A673 (cell line): ENCODE results near the gene SNX24. TPM values are rescaled to one million over a fixed set of nuclear protein-coding genes. Genes with fewer than 3 reads are reported as not detected.

Experiments
- BruUV-seq: library from RNA; stranded (reverse); fragments of 400-500 nt; replicated peaks from 2 replicates; lab custom pipeline; 2021; lab: Mats Ljungman, UMichigan
- CTCF ChIA-PET: fragments of 300-600 bp; sonication (Branson Sonifier 250); formaldehyde crosslinking; loops from one replicate; lab custom pipeline; 2022; ENCODE audit warnings: antibody characterized with exemption; lab: Charles Lee
- POLR2A ChIA-PET: fragments of 300-600 bp; sonication (Branson Sonifier 250); formaldehyde crosslinking; loops from one replicate; lab custom pipeline; 2022; ENCODE audit warnings: antibody characterized with exemption; ENCODE audit not compliant: low non-redundant PET; lab: Charles Lee
- DNase-seq: peaks from one replicate; pipeline ENCODE4 v3.0.0-alpha.2; 2015; ENCODE audit warnings: low spot score
- H3K27ac ChIP-seq: fragments of 200-600 bp; sonication (generic); 2 replicates; pipeline ENCODE4 v1.5.1; 2016; ENCODE audit warnings: mixed run types, low read depth, mild to moderate bottlenecking, mixed read lengths, antibody characterized with exemption, low read length; ENCODE audit not compliant: poor library complexity, severe bottlenecking
- H3K27me3 ChIP-seq: fragments of 200-600 bp; sonication (generic); replicated peaks from 2 replicates; pipeline ENCODE4 v1.6.1; 2017; ENCODE audit warnings: mixed run types, low read depth, mild to moderate bottlenecking, mixed read lengths, antibody characterized with exemption, low read length; ENCODE audit not compliant: insufficient read depth, poor library complexity
- H3K36me3 ChIP-seq: fragments of 200-600 bp; sonication (generic); 2 replicates; pipeline ENCODE4 v1.6.1; 2016; ENCODE audit warnings: mixed run types, mild to moderate bottlenecking, mixed read lengths, antibody characterized with exemption, low read length; ENCODE audit not compliant: insufficient read depth, poor library complexity, severe bottlenecking
- H3K4me1 ChIP-seq: fragments of 200-600 bp; sonication (generic); 2 replicates; pipeline ENCODE4 v1.6.1; 2017; ENCODE audit warnings: mixed run types, mild to moderate bottlenecking, mixed read lengths, antibody characterized with exemption, low read length; ENCODE audit not compliant: insufficient read depth, poor library complexity, severe bottlenecking
- H3K4me3 ChIP-seq: fragments of 200-600 bp; sonication (generic); 2 replicates; pipeline ENCODE4 v1.5.1; 2016; ENCODE audit warnings: low read depth, mixed run types, mild to moderate bottlenecking, mixed read lengths, low read length; ENCODE audit not compliant: poor library complexity, severe bottlenecking
- H3K9me3 ChIP-seq: fragments of 200-600 bp; sonication (generic); 2 replicates; pipeline ENCODE4 v1.6.1; 2016; ENCODE audit warnings: mixed run types, low read depth, mild to moderate bottlenecking, mixed read lengths, antibody characterized with exemption, low read length; ENCODE audit not compliant: poor library complexity, severe bottlenecking
- EZH2 ChIP-seq: fragments of 200-600 bp; sonication (generic); IDR thresholded peaks from 2 replicates; pipeline ENCODE4 v1.6.1; 2017; ENCODE audit warnings: borderline replicate concordance, low read depth, mild to moderate bottlenecking, mixed read lengths, antibody characterized with exemption, low read length; ENCODE audit not compliant: poor library complexity, severe bottlenecking
- intact Hi-C: fragments of 100-400 bp; cut with micrococcal nuclease; formaldehyde crosslinking; loops from one replicate; pipeline ENCODE4 v1.10.0; 2022; ENCODE audit not compliant: unreplicated experiment
- total RNA-seq: library from RNA; stranded (reverse); gene quantifications from 2 replicates; pipeline ENCODE4 v1.2.3, GENCODE V29; 2021
- TF ChIP-seq, protein P1 (sequence below): fragments of 300-800, 200-600 bp; sonication (generic); conservative IDR thresholded peaks from 2 replicates; pipeline ENCODE4 v1.5.1; 2017; ENCODE audit warnings: low read depth, mild to moderate bottlenecking, antibody characterized with exemption, low read length, moderate library complexity, mixed read lengths

SNX24 gene
- total RNA-seq, 1 experiment from 2014 or later: 13.6 TPM

GRCh38 chr5:123001808-123002207 lies 156.4 kb downstream of the SNX24 start:
- no TSS peak for BruUV-seq
- Histone ChIP-seq H3K27me3 (no peaks in the 10 kb centered on the region), H3K4me3 (no peak overlapping the region), H3K36me3 (no peaks in the 10 kb centered on the region), H3K4me1 (peaks cover 7% of the 10 kb centered on the region), H3K27ac (no peak overlapping the region), H3K9me3 (no peaks in the 10 kb centered on the region)
- no peak for TF ChIP-seq EZH2
- TF ChIP-seq, protein P1, sequence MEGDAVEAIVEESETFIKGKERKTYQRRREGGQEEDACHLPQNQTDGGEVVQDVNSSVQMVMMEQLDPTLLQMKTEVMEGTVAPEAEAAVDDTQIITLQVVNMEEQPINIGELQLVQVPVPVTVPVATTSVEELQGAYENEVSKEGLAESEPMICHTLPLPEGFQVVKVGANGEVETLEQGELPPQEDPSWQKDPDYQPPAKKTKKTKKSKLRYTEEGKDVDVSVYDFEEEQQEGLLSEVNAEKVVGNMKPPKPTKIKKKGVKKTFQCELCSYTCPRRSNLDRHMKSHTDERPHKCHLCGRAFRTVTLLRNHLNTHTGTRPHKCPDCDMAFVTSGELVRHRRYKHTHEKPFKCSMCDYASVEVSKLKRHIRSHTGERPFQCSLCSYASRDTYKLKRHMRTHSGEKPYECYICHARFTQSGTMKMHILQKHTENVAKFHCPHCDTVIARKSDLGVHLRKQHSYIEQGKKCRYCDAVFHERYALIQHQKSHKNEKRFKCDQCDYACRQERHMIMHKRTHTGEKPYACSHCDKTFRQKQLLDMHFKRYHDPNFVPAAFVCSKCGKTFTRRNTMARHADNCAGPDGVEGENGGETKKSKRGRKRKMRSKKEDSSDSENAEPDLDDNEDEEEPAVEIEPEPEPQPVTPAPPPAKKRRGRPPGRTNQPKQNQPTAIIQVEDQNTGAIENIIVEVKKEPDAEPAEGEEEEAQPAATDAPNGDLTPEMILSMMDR: no peak
- intact Hi-C loops: no loop called here
- POLR2A ChIA-PET: no interaction called here
- DNase-seq: no peak
- CTCF ChIA-PET: no interaction called here

DNA sequence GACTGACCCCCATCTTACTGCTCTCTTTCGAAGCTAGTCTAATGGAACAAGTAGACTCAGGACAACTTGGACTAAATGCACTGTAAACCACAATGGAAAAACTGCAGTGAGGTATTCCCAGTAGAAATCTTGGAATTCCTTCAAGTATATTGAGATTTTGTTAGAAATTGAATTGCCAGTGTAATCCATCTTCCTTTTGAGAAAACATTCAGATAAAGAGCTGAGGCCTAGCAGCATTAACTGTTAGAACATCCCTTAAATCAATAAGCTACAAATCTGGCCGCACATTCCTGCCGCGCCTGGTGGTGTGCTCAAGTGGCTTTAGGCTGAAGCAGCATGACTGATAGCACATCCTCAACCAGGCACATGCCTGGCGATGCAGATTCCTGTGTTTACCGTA lies 161.8 kb downstream of the SNX24 start:
- no peaks in the 10 kb centered on the region for H3K4me1 ChIP-seq
- ChIA-PET CTCF (no interaction called here), POLR2A (interaction anchor here (0.5 kb wide), 1 partner anchor 303 kb away, joined by 3 read pairs; no protein-coding TSS in a partner anchor)
- TF ChIP-seq, protein P1: no peak
- TF ChIP-seq EZH2: no peak
- no peaks in the 10 kb centered on the region for H3K27me3 ChIP-seq
- H3K36me3 ChIP-seq: no peaks in the 10 kb centered on the region
- H3K4me3 ChIP-seq: no peak overlapping the region
- H3K9me3 ChIP-seq: no peaks in the 10 kb centered on the region
- intact Hi-C loops: no loop called here
- no TSS peak for BruUV-seq
- DNase-seq: no peak
- H3K27ac ChIP-seq: no peak overlapping the region

DNA sequence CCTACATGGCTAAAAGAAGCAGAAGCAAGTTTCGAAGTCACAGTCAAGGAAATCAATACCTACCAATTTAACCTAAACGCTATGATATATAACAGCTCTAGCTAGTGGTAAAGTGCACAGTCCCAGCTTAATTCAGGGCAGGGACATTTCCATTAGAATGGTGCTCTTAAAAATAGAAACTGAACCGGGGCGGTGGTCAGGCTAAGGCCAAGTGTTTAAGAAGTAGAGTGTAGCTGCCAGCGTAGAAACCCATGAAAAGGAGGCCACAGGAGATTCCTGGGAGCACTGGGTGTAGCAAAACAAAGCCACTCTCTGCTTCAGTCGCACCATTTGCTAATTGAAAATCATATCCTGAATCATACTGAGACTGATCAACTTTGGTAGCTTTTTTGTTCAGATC lies 162.3 kb downstream of the SNX24 start:
- no peak overlapping the region for H3K4me3 ChIP-seq
- no peaks in the 10 kb centered on the region for H3K36me3 ChIP-seq
- BruUV-seq: no TSS peak
- intact Hi-C loops: no loop called here
- no peak overlapping the region for H3K27ac ChIP-seq
- no peak for TF ChIP-seq EZH2
- TF ChIP-seq, protein P1: no peak
- H3K9me3 ChIP-seq: no peaks in the 10 kb centered on the region
- POLR2A ChIA-PET: no interaction called here
- CTCF ChIA-PET: no interaction called here
- H3K4me1 ChIP-seq: peaks cover 4% of the 10 kb centered on the region
- no peak for DNase-seq
- no peaks in the 10 kb centered on the region for H3K27me3 ChIP-seq
